Nucleus accumbens (tissue), 56 donors: Measurements from ENCODE around the gene LIMK1.
"Not testable (repeated sequence)": the region's sequence is repeated elsewhere in the genome, so short reads cannot be mapped to it uniquely, and the experiment has no call there.

Source experiments
- DNase-seq, 56 donors: peaks; one replicate each; lab custom pipeline; 2025; lab: John Stamatoyannopoulos, UW

LIMK1 gene

DNA sequence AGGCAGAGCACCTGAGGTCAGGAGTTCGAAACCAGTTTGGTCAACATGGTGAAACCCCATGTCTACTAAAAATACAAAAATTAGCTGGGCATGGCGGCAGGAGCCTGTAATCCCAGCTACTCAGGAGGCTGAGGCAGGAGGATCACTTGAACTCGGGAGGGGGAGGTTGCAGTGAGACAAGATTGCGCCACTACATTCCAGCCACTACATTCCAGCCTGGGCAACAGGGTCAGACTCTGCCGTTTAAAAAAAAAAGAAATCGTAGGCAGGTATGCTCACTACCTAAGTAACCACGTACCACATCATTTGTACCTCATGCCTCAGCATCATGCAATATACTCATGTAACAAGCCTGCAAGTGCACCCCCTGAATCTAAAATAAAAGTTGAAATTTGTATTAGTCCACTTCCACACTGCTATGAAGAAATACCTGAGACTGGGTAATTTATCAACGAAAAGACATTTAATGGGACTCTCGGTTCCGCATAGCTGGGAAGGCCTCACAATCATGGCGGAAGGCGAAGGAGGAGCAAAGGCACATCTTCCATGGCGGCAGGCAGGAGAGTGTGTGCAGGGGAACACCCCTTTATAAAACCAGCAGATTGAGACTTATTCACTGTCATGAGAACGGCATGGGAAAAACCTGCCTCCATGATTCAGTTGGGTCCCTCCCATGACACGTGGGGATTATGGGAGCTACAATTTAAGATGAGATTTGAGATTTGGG, 82.4 kb downstream of the LIMK1 start:
- DNase-seq = no peak

DNA sequence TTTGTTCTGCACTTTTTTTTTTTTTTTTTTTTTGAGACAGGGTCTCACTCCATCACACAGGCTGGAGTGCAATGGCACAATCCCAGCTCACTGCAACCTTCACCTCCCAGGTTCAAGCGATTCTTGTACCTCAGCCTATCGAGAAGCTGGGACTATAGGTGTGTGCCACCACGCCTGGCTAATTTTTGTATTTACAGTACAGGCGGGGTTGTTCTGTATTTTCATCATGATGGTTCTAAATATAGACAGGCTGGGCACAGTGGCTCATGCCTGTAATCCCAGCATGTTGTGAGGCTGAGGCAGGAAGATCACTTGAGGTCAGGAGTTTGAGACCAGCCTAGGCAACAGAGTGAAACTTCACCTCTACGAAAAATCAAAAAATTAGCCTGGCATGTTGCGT, 83.7 kb downstream of the LIMK1 start:
- not testable (repeated sequence) for DNase-seq
